Liver (tissue), 3 donors: Measurements from ENCODE around the gene EP400.

ENCODE experiments used
- CTCF ChIP-seq: fragments of 150-350 bp; IDR thresholded peaks from 2 replicates; pipeline ENCODE4 v1.5.1; 2017; ENCODE audit warnings: improper control_type of control experiment, low read depth, low read length; ENCODE audit not compliant: missing input control
- JUND ChIP-seq, 2 donors: IDR thresholded peaks; 2 replicates each; pipeline ENCODE4 v1.6.1; 2016; ENCODE audit warnings: antibody characterized with exemption in 2 of 2
- YY1 ChIP-seq: IDR thresholded peaks from 2 replicates; pipeline ENCODE4 v1.6.1; 2016; ENCODE audit warnings: antibody characterized with exemption, mild to moderate bottlenecking
- donor health status: healthy.
- donor health status: healthy.

GRCh38 chr12:132121283-132121682 is 171.5 kb downstream of the EP400 start:
- TF ChIP-seq YY1 (no peak), CTCF (no peak), JUND (IDR thresholded peaks at IDR 0.05) (no peak)
